Stimulated activated CD4-positive, alpha-beta T cell treated with anti-CD3 and anti-CD28 coated beads, Interleukin-2, amount 100 ng/mL, for 48 hours (primary cell): ENCODE results near the gene ERCC6.

Experiments used
- DNase-seq, 2 donors: peaks; one replicate each; pipeline ENCODE4 v3.0.0-alpha.2; 2020

ERCC6 gene

DNA sequence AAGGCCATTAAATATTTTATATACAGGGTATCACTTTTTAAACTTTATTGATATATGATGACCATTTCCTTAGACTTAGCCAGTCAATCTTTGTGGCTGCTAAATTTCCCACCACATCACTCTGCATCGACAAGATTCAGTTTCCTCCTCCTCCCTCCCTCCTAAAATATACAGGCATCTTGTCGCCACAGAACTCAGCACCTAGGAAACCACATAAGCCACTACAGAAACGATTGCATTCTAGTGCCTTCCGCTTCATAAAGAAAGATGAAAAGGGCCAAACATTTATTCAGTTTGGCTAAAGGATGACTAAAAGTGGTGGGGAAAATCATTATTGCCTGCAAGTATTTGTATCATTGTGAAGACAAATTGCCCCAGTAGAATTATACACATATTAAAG, 30.7 kb downstream of the ERCC6 start:
- DNase-seq: no peak

DNA sequence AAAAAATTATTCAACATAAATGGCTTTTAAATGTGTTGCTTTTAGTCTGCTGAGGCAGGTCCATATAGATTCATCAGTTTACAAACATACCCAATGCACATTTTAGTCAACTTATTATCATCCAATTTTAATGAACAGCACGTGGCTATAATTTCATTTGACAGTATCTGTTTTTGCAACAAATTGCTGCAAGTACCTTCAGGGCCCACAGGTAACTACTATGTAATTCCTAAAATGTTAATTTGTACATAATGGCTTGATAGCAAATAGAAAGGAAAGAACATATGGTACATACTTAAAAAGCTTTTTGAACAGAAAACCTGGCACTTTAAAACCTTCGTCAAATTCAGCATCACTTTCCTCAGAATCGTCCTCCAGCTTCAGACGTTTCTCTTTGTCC, 33.3 kb downstream of the ERCC6 start:
- no peak for DNase-seq

DNA sequence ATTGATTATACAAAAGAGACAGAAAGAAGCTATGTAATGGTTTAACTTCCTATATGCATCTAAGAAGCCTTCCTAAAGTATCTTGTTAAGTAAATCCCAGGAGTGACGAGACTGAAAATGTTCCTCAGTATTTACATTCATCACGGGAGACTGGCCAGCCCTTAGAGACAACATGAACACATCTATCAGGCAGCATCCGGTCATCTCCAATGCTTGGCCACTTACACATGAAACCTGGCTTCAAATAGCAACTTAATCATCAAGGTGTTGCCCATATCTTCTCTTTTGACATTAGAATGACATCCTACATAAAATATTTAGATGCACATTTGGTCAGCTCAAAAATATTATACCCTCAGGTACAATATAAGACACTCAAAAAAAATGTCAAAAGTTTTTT, 33.8 kb downstream of the ERCC6 start:
- DNase-seq: no peak

DNA sequence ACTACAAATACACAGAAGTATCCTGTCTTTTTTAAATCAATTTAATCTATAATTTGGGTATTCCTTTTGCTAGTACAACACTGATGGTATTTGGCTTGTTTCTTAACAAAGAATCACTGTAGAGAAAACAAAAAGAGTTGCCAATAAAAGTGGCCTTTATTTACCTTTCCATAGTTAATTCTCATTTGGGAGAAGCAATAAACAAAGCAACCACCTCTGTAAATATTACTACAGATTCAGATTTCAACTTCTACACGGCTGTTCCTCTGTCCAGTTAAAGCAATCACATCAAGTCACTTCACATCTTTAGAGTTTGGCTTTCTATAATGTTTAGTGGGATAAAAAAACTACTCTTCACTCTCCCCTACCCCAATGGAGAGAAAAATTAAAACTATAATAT, 34.4 kb downstream of the ERCC6 start:
- DNase-seq: no peak

DNA sequence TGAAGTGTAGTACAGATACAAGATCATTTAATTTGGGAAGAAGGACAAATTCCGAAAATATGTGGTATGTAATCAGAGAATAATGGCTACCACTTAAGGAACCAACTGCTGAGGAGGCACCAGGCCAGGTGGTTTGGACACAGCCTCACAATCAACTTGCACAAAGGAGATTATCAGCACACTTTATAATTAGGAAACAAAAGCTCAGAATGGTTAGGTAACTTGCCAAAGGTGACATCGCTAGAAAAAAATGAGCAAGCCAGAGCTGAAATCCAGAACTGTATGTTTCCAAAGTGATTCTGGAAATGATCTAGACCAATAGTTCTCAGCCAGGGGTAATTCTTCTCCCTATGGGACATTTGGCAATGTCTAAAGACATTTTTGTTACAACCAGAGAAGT, 36.6 kb downstream of the ERCC6 start:
- DNase-seq: no peak

DNA sequence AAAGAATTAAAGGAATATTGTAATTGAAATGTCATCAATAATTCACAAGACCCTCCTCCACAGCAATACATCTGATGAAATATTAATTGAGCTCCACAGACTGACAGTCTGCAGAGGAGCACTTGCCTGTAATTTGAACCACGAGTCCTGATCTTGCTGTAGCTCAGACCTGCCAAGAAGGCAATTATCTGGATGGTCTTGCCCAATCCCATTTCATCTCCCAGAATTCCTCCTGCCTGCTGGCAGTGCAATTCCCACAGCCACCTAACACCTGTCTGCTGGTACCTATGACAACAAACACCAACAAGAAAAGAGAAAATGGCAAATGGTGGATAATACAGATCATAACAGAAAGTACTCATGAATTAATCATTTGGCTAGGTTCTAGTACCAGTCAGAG, 38.5 kb downstream of the ERCC6 start:
- DNase-seq: no peak

DNA sequence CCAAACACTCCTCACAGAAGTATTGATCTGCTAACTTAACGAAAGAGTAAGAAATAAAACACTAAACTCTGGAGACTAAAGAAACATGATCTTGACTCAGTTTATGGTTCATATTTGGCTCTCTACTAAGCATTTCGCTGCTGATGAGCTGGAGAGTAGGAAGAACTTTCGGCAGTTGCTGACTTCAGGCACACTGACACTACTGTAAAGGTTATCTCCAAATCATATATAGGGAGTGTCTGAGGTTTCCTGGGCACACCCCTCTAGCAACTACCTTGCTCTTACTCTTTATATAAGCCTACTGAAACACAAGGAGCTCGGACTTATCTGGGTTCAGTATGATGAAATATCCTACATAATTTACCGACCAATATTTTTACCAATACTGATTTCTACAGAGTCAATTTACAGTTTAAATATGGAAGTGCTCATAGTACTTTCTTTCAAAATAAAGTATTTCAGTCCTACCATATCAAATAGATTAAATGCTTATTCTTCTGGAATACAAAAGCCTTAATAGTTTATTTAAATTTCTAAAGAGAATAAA, 39.5 kb downstream of the ERCC6 start:
- DNase-seq: no peak

GRCh38 chr10:49498425-49498824, 40.5 kb downstream of the ERCC6 start:
- no peak for DNase-seq

DNA sequence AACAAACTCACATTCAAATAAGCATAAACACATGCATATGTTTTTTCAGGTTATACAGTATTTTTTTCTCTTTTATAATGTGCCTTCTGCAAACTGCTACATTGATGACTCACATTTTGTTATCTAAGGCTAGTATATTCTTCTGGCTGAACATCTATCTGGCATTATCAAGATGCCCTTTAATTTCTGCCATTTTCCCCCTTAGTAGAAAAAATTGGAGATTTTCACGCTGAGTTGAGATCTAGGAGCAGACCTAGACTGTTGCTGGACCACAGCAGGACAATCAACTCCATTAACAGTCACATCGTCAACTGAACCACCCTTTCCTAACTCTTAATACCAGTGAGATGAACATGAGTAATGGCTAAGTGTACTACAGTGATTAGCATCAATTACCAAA, 41.6 kb downstream of the ERCC6 start:
- no peak for DNase-seq

DNA sequence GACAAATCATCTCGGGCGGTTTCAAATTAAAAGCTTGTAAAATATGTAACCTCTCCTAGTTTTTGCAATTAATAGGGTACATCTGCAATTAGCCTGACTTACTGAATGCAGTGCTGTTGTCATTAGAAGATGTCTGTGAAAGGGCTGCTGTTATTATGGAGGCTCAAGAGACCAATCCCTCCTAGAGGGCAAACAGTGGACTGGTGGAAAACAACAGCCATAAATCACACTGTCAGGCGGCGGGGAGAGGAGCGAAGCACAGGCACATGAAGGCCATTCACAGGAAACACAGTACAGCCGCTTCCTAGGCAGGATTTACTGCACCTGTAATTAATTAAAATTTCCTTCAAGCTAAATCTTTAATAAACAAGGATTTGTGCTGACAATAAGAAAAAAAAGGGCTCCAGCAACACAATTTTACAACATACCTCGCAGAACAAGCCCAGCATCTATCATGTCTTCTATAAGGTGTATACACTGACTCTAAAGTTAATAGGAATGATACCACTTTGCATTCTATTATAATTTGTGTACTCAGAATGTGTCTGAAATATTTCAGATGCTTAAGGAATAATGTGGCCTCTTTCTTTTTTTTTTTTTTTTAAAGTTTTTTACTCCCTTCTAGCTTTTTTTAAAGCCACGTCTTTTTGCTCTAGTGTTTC, 50.7 kb downstream of the ERCC6 start:
- DNase-seq: no peak

- DNase-seq: no peak
Observed at GRCh38 chr10:49486738-49487137, 52.2 kb downstream of the ERCC6 start.

- no peak for DNase-seq
Observed at GRCh38 chr10:49486009-49486408, 52.9 kb downstream of the ERCC6 start.

DNA sequence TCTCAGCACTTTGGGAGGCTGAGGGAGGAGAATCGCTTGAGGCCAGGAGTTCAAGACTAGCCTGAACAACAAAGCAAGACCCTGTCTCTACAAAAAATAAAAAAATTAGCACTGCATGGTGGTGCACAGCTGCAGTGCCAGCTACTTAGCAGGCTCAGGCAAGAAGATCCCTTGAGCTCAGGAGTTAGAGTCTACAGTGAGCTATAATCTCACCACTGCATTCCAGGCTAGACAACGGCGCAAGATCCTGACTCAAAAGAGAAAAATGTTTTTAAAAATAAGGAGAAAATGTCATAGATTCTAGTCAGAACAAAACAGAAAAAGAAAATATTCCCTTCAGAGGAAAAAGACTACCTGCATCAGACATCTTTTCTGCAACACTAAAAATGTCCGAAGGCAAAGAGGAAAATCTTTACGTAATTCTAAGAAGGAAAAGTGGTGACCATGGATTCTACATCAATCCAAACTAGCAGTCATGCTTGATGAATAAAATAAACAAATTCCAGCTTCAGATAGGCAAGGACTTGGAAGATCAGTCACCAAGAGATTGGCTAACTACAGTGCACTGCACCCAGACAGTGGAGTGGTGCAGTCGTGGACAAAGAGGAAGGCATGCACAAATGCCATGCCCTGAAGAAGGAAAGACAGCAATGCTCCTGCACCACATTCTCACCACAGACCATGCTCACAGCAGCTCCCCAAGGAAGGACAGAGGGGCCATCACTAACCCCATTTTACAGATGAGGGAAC, 54.3 kb downstream of the ERCC6 start:
- DNase-seq: no peak

GRCh38 chr10:49478819-49479218, 60.1 kb downstream of the ERCC6 start:
- DNase-seq: no peak

- DNase-seq: no peak
Observed at GRCh38 chr10:49474901-49475300, 64.0 kb downstream of the ERCC6 start.

GRCh38 chr10:49471532-49471931, 67.4 kb downstream of the ERCC6 start:
- DNase-seq: no peak

- DNase-seq: no peak
Observed at GRCh38 chr10:49465736-49466135, 73.2 kb downstream of the ERCC6 start.
